Caco-2 (cell line): ENCODE data around the gene FCN2. TPM values are rescaled to one million over a fixed set of nuclear protein-coding genes. Genes with fewer than 3 reads are reported as not detected.
"Not testable (repeated sequence)": the region's sequence is repeated elsewhere in the genome, so short reads cannot be mapped to it uniquely, and the experiment has no call there.

Source experiments
- BruUV-seq: library from RNA; stranded (reverse); fragments of 400-500 nt; replicated peaks from 2 replicates; lab custom pipeline; 2021; lab: Mats Ljungman, UMichigan
- CTCF ChIA-PET: fragments of 300-600 bp; sonication (Branson Sonifier 250); formaldehyde crosslinking; loops from one replicate; lab custom pipeline; 2022; ENCODE audit warnings: antibody characterized with exemption; lab: Charles Lee
- POLR2A ChIA-PET: fragments of 300-600 bp; sonication (Branson Sonifier 250); formaldehyde crosslinking; loops from one replicate; lab custom pipeline; 2022; ENCODE audit warnings: antibody characterized with exemption; lab: Charles Lee
- DNase-seq, 2 experiments: peaks; one replicate each; pipeline versions ENCODE4 v3.0.0 to v3.0.0-alpha.2; 2020 to 2022
- H3K27me3 ChIP-seq: replicated peaks from 2 replicates; pipeline ENCODE4 v1.6.0; 2011; ENCODE audit warnings: low read length; ENCODE audit not compliant: control insufficient read depth, insufficient read depth
- H3K36me3 ChIP-seq: 2 replicates; pipeline ENCODE4 v1.5.1; 2011; ENCODE audit warnings: low read length; ENCODE audit not compliant: control insufficient read depth, insufficient read depth
- H3K4me1 ChIP-seq: fragments of 250-450 bp; sonication (Bioruptor Pico); 2 replicates; pipeline ENCODE4 v1.5.1; 2020; ENCODE audit warnings: mild to moderate bottlenecking
- H3K4me3 ChIP-seq: 2 replicates; pipeline ENCODE4 v1.5.1; 2011; ENCODE audit warnings: low read depth, mild to moderate bottlenecking, control low read depth, low read length
- H3K9me3 ChIP-seq: fragments of 250-450 bp; sonication (Bioruptor Pico); 2 replicates; pipeline ENCODE4 v1.5.1; 2020; ENCODE audit warnings: mild to moderate bottlenecking, moderate library complexity
- H3K27ac Mint-ChIP-seq: one replicate; pipeline ENCODE4 v1.8.0; 2022; ENCODE audit warnings: mixed read lengths; ENCODE audit not compliant: unreplicated experiment
- H3K27me3 Mint-ChIP-seq: one replicate; pipeline ENCODE4 v1.8.0; 2022; ENCODE audit warnings: mixed read lengths; ENCODE audit not compliant: insufficient read depth, unreplicated experiment
- H3K36me3 Mint-ChIP-seq: one replicate; pipeline ENCODE4 v1.8.0; 2022; ENCODE audit warnings: mild to moderate bottlenecking, mixed read lengths; ENCODE audit not compliant: insufficient read depth, unreplicated experiment
- H3K4me1 Mint-ChIP-seq: one replicate; pipeline ENCODE4 v1.8.0; 2022; ENCODE audit warnings: low read depth, mixed read lengths; ENCODE audit not compliant: unreplicated experiment
- H3K4me3 Mint-ChIP-seq: one replicate; pipeline ENCODE4 v1.8.0; 2022; ENCODE audit warnings: mild to moderate bottlenecking, moderate library complexity, mixed read lengths; ENCODE audit not compliant: unreplicated experiment
- H3K9me3 Mint-ChIP-seq: one replicate; pipeline ENCODE4 v1.8.0; 2022; ENCODE audit warnings: mixed read lengths; ENCODE audit not compliant: unreplicated experiment
- intact Hi-C: fragments of 100-400 bp; cut with micrococcal nuclease; formaldehyde crosslinking; loops from one replicate; pipeline ENCODE4 v1.10.0; 2022; ENCODE audit not compliant: unreplicated experiment
- total RNA-seq: library from RNA; stranded (reverse); gene quantifications from 2 replicates; pipeline ENCODE4 v1.2.3, GENCODE V29; 2022
- TF ChIP-seq, protein P1 (sequence below), 2 experiments: fragments of 200-600 bp in 1 of 2; IDR thresholded peaks; 1 replicate in 1 of 2; 2 replicates in 1 of 2; pipeline versions ENCODE4 v1.5.1 to v1.8.0; 2011 to 2022; ENCODE audit warnings: antibody characterized with exemption in 1 of 2, control low read depth in 1 of 2, inconsistent platforms in 1 of 2, low read depth in 1 of 2, low read length in 1 of 2, mild to moderate bottlenecking in 1 of 2, moderate library complexity in 1 of 2; ENCODE audit not compliant: insufficient read depth in 1 of 2, severe bottlenecking in 1 of 2, unreplicated experiment in 1 of 2

FCN2 gene
- total RNA-seq, 1 experiment from 2014 or later: not detected

DNA sequence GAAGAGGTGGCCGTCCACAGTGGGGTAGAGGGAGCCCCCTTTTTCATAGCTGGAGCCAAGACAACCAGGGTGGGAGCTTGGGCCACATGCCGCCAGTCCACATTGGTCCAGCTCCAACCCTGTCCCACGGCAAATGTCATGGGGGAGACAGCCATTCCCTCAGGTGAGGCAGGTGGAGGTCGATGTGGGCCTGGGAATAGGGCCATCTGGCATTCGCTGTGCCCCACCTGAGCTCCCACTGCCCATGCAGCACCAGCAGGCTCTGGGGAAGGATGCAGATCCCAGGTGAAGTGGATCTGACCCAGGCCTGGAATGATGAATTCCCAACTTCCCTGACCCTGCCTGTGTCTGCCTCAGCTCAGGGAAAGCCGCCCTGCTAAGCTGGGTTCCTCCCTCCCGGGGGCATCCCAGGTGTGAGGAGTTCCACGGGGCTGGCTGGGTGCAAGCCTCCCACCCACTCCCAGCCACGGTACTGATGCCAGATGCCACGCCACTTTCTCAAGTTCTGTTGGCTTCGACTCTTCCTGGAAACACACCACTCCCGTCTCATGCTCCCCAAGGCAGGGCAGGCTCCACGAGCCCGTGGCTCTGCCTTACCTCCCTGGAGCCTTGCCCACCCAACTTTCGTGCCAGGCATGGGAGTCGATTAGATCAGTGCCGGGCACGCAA lies 25.2 kb upstream of the FCN2 start:
- no peaks in the 10 kb centered on the region for H3K4me1 Mint-ChIP-seq
- Histone ChIP-seq H3K4me1 (no peaks in the 10 kb centered on the region), H3K9me3 (no peaks in the 10 kb centered on the region), H3K4me3 (no peak overlapping the region), H3K27me3 (no peaks in the 10 kb centered on the region), H3K36me3 (no peaks in the 10 kb centered on the region)
- no TSS peak for BruUV-seq
- H3K27me3 Mint-ChIP-seq: peaks cover 6% of the 10 kb centered on the region
- DNase-seq: no peak
- peaks cover 9% of the 10 kb centered on the region for H3K9me3 Mint-ChIP-seq
- TF ChIP-seq, protein P1, sequence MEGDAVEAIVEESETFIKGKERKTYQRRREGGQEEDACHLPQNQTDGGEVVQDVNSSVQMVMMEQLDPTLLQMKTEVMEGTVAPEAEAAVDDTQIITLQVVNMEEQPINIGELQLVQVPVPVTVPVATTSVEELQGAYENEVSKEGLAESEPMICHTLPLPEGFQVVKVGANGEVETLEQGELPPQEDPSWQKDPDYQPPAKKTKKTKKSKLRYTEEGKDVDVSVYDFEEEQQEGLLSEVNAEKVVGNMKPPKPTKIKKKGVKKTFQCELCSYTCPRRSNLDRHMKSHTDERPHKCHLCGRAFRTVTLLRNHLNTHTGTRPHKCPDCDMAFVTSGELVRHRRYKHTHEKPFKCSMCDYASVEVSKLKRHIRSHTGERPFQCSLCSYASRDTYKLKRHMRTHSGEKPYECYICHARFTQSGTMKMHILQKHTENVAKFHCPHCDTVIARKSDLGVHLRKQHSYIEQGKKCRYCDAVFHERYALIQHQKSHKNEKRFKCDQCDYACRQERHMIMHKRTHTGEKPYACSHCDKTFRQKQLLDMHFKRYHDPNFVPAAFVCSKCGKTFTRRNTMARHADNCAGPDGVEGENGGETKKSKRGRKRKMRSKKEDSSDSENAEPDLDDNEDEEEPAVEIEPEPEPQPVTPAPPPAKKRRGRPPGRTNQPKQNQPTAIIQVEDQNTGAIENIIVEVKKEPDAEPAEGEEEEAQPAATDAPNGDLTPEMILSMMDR (IDR thresholded peaks at IDR 0.05; ENCODE audit: insufficient read depth in 1 of 2, low read depth in 1 of 2, low read length in 1 of 2, severe bottlenecking in 1 of 2, unreplicated experiment in 1 of 2): no peak
- H3K27ac Mint-ChIP-seq: no peak overlapping the region
- ChIA-PET POLR2A (no interaction called here), CTCF (no interaction called here)
- H3K36me3 Mint-ChIP-seq: no peaks in the 10 kb centered on the region
- no peak overlapping the region for H3K4me3 Mint-ChIP-seq
- intact Hi-C loops: no loop called here

DNA sequence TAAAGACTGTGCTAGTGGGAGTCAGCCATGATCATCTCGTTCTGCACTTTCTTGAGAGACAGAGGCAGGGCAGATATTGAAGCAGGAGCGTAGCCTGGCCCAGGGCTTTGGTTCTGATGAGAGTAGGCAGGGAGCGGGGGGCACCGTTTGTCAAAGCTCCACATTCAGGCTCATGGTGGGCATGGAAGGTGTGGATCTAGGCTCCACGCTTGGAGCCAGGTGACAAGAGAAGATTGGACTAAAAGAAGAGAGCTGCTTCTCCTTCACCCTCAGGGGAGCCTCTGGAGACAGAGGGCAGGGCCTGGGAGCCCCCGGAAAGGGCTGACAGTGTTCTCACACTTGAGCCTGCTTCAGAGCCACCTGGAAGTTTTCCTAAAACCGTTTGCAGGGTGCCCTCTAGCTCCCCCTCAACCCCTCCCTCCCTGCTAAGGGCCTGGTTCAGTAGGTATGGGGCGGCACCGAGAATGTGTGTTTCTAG lies 24.7 kb upstream of the FCN2 start:
- Mint-ChIP-seq H3K27me3 (peaks cover 6% of the 10 kb centered on the region), H3K4me3 (no peak overlapping the region), H3K36me3 (no peaks in the 10 kb centered on the region), H3K27ac (no peak overlapping the region), H3K9me3 (peaks cover 9% of the 10 kb centered on the region), H3K4me1 (no peaks in the 10 kb centered on the region)
- CTCF ChIA-PET: no interaction called here
- no peaks in the 10 kb centered on the region for H3K27me3 ChIP-seq
- no peak for DNase-seq
- POLR2A ChIA-PET: no interaction called here
- no peak overlapping the region for H3K4me3 ChIP-seq
- intact Hi-C loops: no loop called here
- no peaks in the 10 kb centered on the region for H3K4me1 ChIP-seq
- no peaks in the 10 kb centered on the region for H3K9me3 ChIP-seq
- no peaks in the 10 kb centered on the region for H3K36me3 ChIP-seq
- TF ChIP-seq, protein P1 (IDR thresholded peaks at IDR 0.05; ENCODE audit: insufficient read depth in 1 of 2, low read depth in 1 of 2, low read length in 1 of 2, severe bottlenecking in 1 of 2, unreplicated experiment in 1 of 2): no peak
- no TSS peak for BruUV-seq

DNA sequence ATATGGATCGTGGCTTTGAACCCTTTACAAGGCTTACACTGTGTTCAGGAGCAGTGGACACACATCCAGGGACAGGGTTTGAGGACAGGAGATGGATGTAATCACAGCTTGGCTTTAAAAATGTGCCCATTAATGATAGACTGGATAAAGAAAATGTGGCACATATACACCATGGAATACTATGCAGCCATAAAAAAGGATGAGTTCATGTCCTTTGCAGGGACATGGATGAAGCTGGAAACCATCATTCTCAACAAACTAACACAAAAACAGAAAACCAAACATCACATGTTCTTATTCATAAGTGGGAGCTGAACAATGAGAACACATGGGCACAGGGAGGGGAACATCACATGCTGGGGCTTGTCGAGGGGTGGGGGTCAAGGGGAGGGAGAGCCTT lies 23.2 kb upstream of the FCN2 start:
- H3K4me3 Mint-ChIP-seq, H3K27me3 ChIP-seq, H3K4me1 Mint-ChIP-seq, H3K36me3 Mint-ChIP-seq, H3K27me3 Mint-ChIP-seq, H3K4me1 ChIP-seq, H3K27ac Mint-ChIP-seq, H3K36me3 ChIP-seq, H3K4me3 ChIP-seq, H3K9me3 ChIP-seq, CTCF ChIA-PET, POLR2A ChIA-PET, intact Hi-C loops, DNase-seq, H3K9me3 Mint-ChIP-seq, BruUV-seq: not testable (repeated sequence)
